Left lung (tissue), 10 donors: ENCODE measurements around the gene TEX13D. TPM values are rescaled to one million over a fixed set of nuclear protein-coding genes. Genes with fewer than 3 reads are reported as not detected.

Source experiments
- ATAC-seq: fragments of 200-7000 bp; cut with Tn5 transposase; one replicate; pipeline ENCODE4 v1.9.1; 2020; ENCODE audit warnings: moderate library complexity
- DNase-seq, 4 donors: peaks; one replicate each; pipeline ENCODE4 v3.0.0-alpha.2; 2013 to 2020
- H3K27ac ChIP-seq, 2 donors: fragments of 200-600 bp; sonication (generic) in 1 of 2; one replicate each; pipeline versions ENCODE4 v1.5.0 to v1.8.0; 2020 to 2021
- H3K27me3 ChIP-seq, 2 donors: fragments of 200-600 bp; sonication (generic) in 1 of 2; one replicate each; pipeline versions ENCODE4 v1.5.0 to v1.8.0; 2020 to 2021
- H3K36me3 ChIP-seq, 2 donors: fragments of 200-600 bp; sonication (generic) in 1 of 2; one replicate each; pipeline versions ENCODE4 v1.5.0 to v1.8.0; 2020 to 2021
- H3K4me1 ChIP-seq, 2 donors: fragments of 200-600 bp; one replicate each; pipeline ENCODE4 v1.8.0; 2021
- H3K4me3 ChIP-seq, 2 donors: fragments of 200-600 bp; sonication (generic) in 1 of 2; one replicate each; pipeline versions ENCODE4 v1.5.0 to v1.8.0; 2020 to 2021; ENCODE audit warnings: mild to moderate bottlenecking in 1 of 2
- H3K9me3 ChIP-seq, 2 donors: fragments of 200-600 bp; sonication (generic) in 1 of 2; one replicate each; pipeline versions ENCODE4 v1.5.0 to v1.8.0; 2020 to 2021
- intact Hi-C, 2 donors: fragments of 100-400 bp; cut with DNase I; formaldehyde crosslinking; loops; one replicate each; pipeline versions ENCODE4 v1.11.2 to v1.14.2; 2022
- polyA plus RNA-seq, 6 donors: library from polyadenylated mRNA; unstranded; fragments of 120-200 nt; gene quantifications; one replicate each; pipeline ENCODE4 v1.2.1, GENCODE V29; 2013; ENCODE audit not compliant: insufficient read length in 6 of 6
- total RNA-seq, 2 donors: library from RNA; stranded (reverse); fragmentation: NEBNext Ultra II Directional; extraction: Animal tissue kit (Norgen Biotek cat#: 25700); gene quantifications; one replicate each; pipeline ENCODE4 v1.2.1, GENCODE V29; 2021
- TF ChIP-seq, protein P1 (sequence below), 2 donors: fragments of 200-600 bp; sonication (generic) in 1 of 2; IDR thresholded peaks; one replicate each; pipeline versions ENCODE4 v1.5.0 to v1.8.0; 2021; ENCODE audit warnings: antibody characterized with exemption in 2 of 2
- donor health status: DM: no; HTN: yes; CAD: no.
- donor health status: DM: no; HTN: no; CAD: no.

Gene TEX13D
- total and polyA plus RNA-seq, 8 donors: 0.10 TPM; not detected in 7

DNA sequence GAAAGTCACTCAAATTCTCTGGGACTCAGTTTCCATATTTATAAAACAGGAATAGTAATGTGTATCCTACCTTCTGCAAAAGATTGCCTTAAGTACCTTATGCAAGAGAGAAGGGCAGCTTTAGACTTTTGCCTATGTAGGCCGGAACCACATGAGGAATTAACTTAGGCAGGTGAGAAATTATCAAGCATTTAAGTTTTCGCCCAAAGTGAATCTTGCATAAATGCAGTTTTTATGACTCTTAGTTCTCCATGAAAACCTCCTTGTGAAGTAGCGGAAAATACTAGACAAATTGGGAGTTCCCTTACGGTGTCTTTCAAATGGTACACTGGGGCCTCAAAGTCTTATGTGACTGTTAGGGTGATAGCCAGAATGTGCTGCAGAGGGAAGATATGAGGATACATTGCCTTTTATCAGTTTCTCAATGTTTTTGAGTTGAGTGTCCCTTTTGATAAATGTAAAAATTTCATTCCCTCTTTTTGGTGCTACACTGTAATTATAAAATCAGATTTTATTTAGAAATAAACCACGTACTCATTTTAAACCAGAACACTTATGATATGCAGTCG, 16.5 kb downstream of the TEX13D start:
- ATAC-seq (no peak), DNase-seq (no peak)
- no peak overlapping the region for H3K4me3 ChIP-seq
- H3K27ac ChIP-seq: no peak overlapping the region
- H3K9me3 ChIP-seq: no peaks in the 10 kb centered on the region
- intact Hi-C loops: no loop called here
- no peaks in the 10 kb centered on the region for H3K36me3 ChIP-seq
- no peaks in the 10 kb centered on the region for H3K4me1 ChIP-seq
- TF ChIP-seq, protein P1, sequence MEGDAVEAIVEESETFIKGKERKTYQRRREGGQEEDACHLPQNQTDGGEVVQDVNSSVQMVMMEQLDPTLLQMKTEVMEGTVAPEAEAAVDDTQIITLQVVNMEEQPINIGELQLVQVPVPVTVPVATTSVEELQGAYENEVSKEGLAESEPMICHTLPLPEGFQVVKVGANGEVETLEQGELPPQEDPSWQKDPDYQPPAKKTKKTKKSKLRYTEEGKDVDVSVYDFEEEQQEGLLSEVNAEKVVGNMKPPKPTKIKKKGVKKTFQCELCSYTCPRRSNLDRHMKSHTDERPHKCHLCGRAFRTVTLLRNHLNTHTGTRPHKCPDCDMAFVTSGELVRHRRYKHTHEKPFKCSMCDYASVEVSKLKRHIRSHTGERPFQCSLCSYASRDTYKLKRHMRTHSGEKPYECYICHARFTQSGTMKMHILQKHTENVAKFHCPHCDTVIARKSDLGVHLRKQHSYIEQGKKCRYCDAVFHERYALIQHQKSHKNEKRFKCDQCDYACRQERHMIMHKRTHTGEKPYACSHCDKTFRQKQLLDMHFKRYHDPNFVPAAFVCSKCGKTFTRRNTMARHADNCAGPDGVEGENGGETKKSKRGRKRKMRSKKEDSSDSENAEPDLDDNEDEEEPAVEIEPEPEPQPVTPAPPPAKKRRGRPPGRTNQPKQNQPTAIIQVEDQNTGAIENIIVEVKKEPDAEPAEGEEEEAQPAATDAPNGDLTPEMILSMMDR (IDR thresholded peaks at IDR 0.05): no peak
- H3K27me3 ChIP-seq: no peaks in the 10 kb centered on the region

- Histone ChIP-seq H3K9me3 (no peaks in the 10 kb centered on the region), H3K27me3 (no peaks in the 10 kb centered on the region), H3K27ac (no peak overlapping the region), H3K4me1 (no peaks in the 10 kb centered on the region), H3K4me3 (no peak overlapping the region), H3K36me3 (no peaks in the 10 kb centered on the region)
- no peak for DNase-seq
- TF ChIP-seq, protein P1 (IDR thresholded peaks at IDR 0.05): no peak
- intact Hi-C loops: no loop called here
- no peak for ATAC-seq
These were observed 22.2 kb downstream of the TEX13D start for GRCh38 chrX:124354648-124355047.

- DNase-seq (no peak), ATAC-seq (peak; percentile 47)
- Histone ChIP-seq H3K36me3 (no peaks in the 10 kb centered on the region), H3K4me3 (no peak overlapping the region), H3K27ac (no peak overlapping the region), H3K4me1 (no peaks in the 10 kb centered on the region), H3K9me3 (no peaks in the 10 kb centered on the region), H3K27me3 (no peaks in the 10 kb centered on the region)
- intact Hi-C loops: no loop called here
- TF ChIP-seq, protein P1 (IDR thresholded peaks at IDR 0.05): no peak
These were observed 26.4 kb downstream of the TEX13D start for GRCh38 chrX:124358800-124359383.

DNA sequence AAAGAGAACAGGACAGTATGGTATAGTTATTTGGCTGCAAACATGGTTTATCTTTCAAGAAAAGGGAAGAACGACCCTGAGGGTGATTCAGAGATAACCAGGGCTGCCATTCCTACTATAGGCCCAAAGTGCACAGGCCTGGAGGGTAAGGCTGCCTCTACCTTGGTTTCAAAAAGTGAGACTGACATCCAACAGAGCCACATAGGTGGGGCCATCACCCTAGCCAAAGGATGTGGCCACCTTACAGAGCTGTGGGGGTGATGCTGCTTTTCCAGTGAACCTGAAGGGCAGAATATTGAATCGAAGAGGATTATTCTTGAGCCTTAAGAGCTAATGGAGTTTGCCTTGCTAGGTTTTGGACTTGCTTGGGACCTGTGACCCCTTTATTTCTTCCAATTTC, 29.6 kb downstream of the TEX13D start:
- Histone ChIP-seq H3K4me1 (no peaks in the 10 kb centered on the region), H3K9me3 (no peaks in the 10 kb centered on the region), H3K4me3 (no peak overlapping the region), H3K36me3 (no peaks in the 10 kb centered on the region), H3K27me3 (no peaks in the 10 kb centered on the region), H3K27ac (no peak overlapping the region)
- DNase-seq (no peak), ATAC-seq (no peak)
- intact Hi-C loops: no loop called here
- TF ChIP-seq, protein P1 (IDR thresholded peaks at IDR 0.05): no peak

- H3K27ac ChIP-seq: no peak overlapping the region
- H3K4me3 ChIP-seq: no peak overlapping the region
- H3K36me3 ChIP-seq: no peaks in the 10 kb centered on the region
- no peak for ATAC-seq
- no peak for DNase-seq
- intact Hi-C loops: no loop called here
- TF ChIP-seq, protein P1 (IDR thresholded peaks at IDR 0.05): no peak
- H3K27me3 ChIP-seq: no peaks in the 10 kb centered on the region
- H3K4me1 ChIP-seq: no peaks in the 10 kb centered on the region
- H3K9me3 ChIP-seq: no peaks in the 10 kb centered on the region
These were observed 30.3 kb downstream of the TEX13D start for GRCh38 chrX:124362761-124363160.
